Measurements from ENCODE around the gene TIAM2. TPM values are rescaled to one million over a fixed set of nuclear protein-coding genes. Genes with fewer than 3 reads are reported as not detected.
A peak's percentile ranks its signal among the peaks of the same experiment; 100 is the strongest.

The TIAM2 gene
- total and polyA plus RNA-seq, 2 experiments from 2014 or later, result 14.2 to 24.4 TPM

DNA sequence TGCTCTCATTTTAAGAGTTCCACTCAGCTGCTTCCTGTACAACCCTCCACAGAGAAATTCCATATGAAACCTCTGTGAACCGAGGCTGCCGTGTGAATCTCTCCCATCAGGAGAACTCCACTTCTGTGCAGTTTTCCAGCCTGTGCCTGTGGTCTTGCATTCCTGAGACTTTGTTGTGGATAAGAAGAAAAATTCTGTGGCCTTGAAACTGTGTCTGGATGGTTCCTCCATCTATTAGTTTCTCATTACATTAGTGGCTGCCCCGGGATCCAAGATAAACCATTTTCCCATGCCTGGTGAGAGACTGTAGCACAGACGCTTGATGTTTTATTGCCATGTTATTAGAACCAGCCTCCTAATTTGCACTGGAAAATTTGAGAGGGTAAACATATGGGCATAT lies 40.8 kb upstream of the TIAM2 start:
- Histone ChIP-seq H2AFZ (no peak overlapping the region), H3K27me3 (ENCODE audit: insufficient read depth) (no peaks in the 10 kb centered on the region), H3K79me2 (replicated peaks; ENCODE audit: insufficient read depth) (no peaks in the 10 kb centered on the region), H4K20me1 (replicated peaks; ENCODE audit: insufficient read depth) (no peaks in the 10 kb centered on the region), H3K9me2 (ENCODE audit: insufficient read depth) (no peaks in the 10 kb centered on the region; the same call in 1 of the 2 replicates), H3F3A (replicated peaks; ENCODE audit: low read depth) (no peaks in the 10 kb centered on the region), H3K27ac (ENCODE audit: low read depth) (no peak overlapping the region), H3K36me3 (ENCODE audit: insufficient read depth) (no peaks in the 10 kb centered on the region), H3K4me3 (no peak overlapping the region), H3K4me2 (no peak overlapping the region), H3K4me1 (ENCODE audit: insufficient read depth) (no peaks in the 10 kb centered on the region)
- DNase-seq (ENCODE audit: low spot score), result no peak
- ATAC-seq, result no peak
- H3K4me3 Mint-ChIP-seq, result no peak overlapping the region
- no peak overlapping the region for H3K27ac Mint-ChIP-seq
- TF ChIP-seq EZH2phosphoT487 (IDR thresholded peaks at IDR 0.05; ENCODE audit: unreplicated experiment) (no peak), EZH2 (IDR thresholded peaks at IDR 0.05; ENCODE audit: low read depth, unreplicated experiment) (no peak), CREB1 (CRISPR knock-in tag; IDR thresholded peaks at IDR 0.05; ENCODE audit: low read depth) (no peak), ZNF114 (CRISPR knock-in tag; IDR thresholded peaks at IDR 0.05) (no peak)
- TF ChIP-seq, protein P1, sequence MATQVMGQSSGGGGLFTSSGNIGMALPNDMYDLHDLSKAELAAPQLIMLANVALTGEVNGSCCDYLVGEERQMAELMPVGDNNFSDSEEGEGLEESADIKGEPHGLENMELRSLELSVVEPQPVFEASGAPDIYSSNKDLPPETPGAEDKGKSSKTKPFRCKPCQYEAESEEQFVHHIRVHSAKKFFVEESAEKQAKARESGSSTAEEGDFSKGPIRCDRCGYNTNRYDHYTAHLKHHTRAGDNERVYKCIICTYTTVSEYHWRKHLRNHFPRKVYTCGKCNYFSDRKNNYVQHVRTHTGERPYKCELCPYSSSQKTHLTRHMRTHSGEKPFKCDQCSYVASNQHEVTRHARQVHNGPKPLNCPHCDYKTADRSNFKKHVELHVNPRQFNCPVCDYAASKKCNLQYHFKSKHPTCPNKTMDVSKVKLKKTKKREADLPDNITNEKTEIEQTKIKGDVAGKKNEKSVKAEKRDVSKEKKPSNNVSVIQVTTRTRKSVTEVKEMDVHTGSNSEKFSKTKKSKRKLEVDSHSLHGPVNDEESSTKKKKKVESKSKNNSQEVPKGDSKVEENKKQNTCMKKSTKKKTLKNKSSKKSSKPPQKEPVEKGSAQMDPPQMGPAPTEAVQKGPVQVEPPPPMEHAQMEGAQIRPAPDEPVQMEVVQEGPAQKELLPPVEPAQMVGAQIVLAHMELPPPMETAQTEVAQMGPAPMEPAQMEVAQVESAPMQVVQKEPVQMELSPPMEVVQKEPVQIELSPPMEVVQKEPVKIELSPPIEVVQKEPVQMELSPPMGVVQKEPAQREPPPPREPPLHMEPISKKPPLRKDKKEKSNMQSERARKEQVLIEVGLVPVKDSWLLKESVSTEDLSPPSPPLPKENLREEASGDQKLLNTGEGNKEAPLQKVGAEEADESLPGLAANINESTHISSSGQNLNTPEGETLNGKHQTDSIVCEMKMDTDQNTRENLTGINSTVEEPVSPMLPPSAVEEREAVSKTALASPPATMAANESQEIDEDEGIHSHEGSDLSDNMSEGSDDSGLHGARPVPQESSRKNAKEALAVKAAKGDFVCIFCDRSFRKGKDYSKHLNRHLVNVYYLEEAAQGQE (IDR thresholded peaks at IDR 0.05; ENCODE audit: unreplicated experiment), result no peak
- TF ChIP-seq, protein P2, sequence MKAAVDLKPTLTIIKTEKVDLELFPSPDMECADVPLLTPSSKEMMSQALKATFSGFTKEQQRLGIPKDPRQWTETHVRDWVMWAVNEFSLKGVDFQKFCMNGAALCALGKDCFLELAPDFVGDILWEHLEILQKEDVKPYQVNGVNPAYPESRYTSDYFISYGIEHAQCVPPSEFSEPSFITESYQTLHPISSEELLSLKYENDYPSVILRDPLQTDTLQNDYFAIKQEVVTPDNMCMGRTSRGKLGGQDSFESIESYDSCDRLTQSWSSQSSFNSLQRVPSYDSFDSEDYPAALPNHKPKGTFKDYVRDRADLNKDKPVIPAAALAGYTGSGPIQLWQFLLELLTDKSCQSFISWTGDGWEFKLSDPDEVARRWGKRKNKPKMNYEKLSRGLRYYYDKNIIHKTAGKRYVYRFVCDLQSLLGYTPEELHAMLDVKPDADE (IDR thresholded peaks at IDR 0.05), result no peak
- peaks cover 3% of the 10 kb centered on the region for H3K27me3 Mint-ChIP-seq (ENCODE audit: insufficient read depth, low read depth, poor library complexity)
- peaks cover 4% of the 10 kb centered on the region; the same call in 2 of the 3 replicates for H3K4me1 Mint-ChIP-seq
- H3K9me3 Mint-ChIP-seq, result no peaks in the 10 kb centered on the region
- peaks cover 8% of the 10 kb centered on the region; the same call in 2 of the 3 replicates for H3K36me3 Mint-ChIP-seq (ENCODE audit: low read depth)

DNA sequence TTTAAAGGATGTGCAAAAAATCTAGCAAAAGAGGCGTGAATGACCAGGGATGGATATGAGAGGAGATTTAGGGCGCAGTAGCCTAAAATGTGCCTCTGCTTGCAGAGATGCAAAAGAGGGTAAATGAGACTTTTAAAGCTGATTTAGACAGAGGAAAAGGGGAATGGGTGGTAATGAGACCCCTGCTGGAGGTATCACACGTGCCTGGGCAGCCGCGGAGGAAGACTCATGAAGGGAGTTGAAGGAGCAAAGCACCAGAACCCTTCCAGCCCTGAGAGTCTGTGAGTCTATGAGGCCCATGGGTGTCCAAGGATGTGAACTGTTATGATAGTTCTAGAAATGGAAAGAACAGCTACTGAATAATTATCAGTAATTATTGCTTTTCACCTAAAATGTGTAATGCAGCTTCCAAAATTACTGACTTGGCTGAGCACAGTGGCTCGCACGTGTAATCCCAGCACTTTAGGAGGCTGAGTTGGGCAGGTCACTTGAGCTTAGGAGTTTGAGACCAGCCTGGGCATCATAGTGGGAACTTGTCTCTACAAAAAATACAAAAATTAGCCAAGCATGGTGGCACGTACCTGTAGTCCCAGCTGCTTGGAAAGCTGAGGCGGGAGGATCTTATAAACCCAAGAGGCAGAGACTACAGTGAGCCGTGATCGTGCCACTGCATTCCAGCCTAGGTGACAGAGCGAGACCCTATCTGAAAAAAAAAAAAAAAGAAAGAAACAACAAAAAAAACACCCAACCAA lies 38.2 kb upstream of the TIAM2 start:
- Mint-ChIP-seq H3K27ac (no peak overlapping the region), H3K4me3 (no peak overlapping the region), H3K27me3 (ENCODE audit: insufficient read depth, low read depth, poor library complexity) (peaks cover 5% of the 10 kb centered on the region), H3K4me1 (peaks cover 4% of the 10 kb centered on the region; the same call in 2 of the 3 replicates), H3K9me3 (no peaks in the 10 kb centered on the region), H3K36me3 (ENCODE audit: low read depth) (peaks cover 4% of the 10 kb centered on the region; the same call in 2 of the 3 replicates)
- Histone ChIP-seq H2AFZ (no peak overlapping the region), H3K27ac (ENCODE audit: low read depth) (no peak overlapping the region), H4K20me1 (replicated peaks; ENCODE audit: insufficient read depth) (no peaks in the 10 kb centered on the region), H3K36me3 (ENCODE audit: insufficient read depth) (no peaks in the 10 kb centered on the region), H3K27me3 (ENCODE audit: insufficient read depth) (no peaks in the 10 kb centered on the region), H3F3A (replicated peaks; ENCODE audit: low read depth) (no peaks in the 10 kb centered on the region; the same call in 1 of the 2 replicates), H3K4me2 (no peak overlapping the region), H3K4me3 (no peak overlapping the region), H3K4me1 (ENCODE audit: insufficient read depth) (no peaks in the 10 kb centered on the region), H3K79me2 (replicated peaks; ENCODE audit: insufficient read depth) (no peaks in the 10 kb centered on the region), H3K9me2 (ENCODE audit: insufficient read depth) (no peaks in the 10 kb centered on the region; the same call in 1 of the 2 replicates)
- ATAC-seq (peak; percentile 73), DNase-seq (ENCODE audit: low spot score) (peak; percentile 62)
- TF ChIP-seq CTCF (conservative IDR thresholded peaks at IDR 0.05; ENCODE audit: low read depth in 2 of 2) (peak; percentile 39 to 52), JUNB (IDR thresholded peaks at IDR 0.05; ENCODE audit: unreplicated experiment) (no peak)
